Measurements from ENCODE around the gene DISC1.

The DISC1 gene

DNA sequence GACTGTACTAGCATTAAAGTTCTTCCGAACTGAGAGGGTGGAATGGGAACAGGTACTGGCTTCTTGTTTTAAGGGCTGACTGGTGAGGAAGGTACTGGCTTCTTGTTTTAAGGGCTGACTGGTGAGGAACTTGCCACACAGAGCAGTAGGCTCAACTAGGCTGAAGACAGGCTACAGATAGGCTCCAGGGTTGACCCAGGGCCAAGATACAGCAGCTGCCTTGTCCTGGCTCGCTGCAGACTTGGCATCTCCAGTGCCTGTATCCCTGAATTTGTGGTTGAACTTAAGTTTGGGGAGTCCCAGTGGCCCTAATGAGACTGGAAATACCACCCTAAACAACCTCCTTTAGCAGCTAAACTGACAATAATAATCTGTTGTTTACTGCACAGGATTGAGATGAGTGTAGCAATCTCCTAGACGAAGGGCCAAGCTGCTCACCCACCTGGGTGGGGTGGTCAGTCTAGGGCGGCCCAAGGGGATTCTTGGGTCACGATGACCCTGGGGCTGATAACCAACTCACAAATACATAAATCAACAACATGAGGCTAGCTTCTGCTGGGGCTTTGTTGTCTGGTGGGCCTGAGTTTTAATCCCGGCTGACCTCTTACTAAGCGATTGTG is 227.1 kb downstream of the DISC1 start:
- CTCF ChIA-PET: interaction anchor here (0.7 kb wide), 1 partner anchor 779 kb away, joined by 3 read pairs; no protein-coding TSS in a partner anchor
- DNase-seq (ENCODE audit: extremely low spot score): no peak
- POLR2A ChIA-PET: no interaction called here
- TF ChIP-seq NFRKB (IDR thresholded peaks at IDR 0.05): no peak
- TF ChIP-seq FOXA1 (IDR thresholded peaks at IDR 0.05): no peak
- TF ChIP-seq, protein P1, sequence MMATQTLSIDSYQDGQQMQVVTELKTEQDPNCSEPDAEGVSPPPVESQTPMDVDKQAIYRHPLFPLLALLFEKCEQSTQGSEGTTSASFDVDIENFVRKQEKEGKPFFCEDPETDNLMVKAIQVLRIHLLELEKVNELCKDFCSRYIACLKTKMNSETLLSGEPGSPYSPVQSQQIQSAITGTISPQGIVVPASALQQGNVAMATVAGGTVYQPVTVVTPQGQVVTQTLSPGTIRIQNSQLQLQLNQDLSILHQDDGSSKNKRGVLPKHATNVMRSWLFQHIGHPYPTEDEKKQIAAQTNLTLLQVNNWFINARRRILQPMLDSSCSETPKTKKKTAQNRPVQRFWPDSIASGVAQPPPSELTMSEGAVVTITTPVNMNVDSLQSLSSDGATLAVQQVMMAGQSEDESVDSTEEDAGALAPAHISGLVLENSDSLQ (IDR thresholded peaks at IDR 0.05): no peak
- TF ChIP-seq ELF4 (IDR thresholded peaks at IDR 0.05): no peak
- no peak for TF ChIP-seq SP1 (IDR thresholded peaks at IDR 0.05)
- no peak for TF ChIP-seq FOXK2 (IDR thresholded peaks at IDR 0.05)
- TF ChIP-seq ZNF384 (IDR thresholded peaks at IDR 0.05): no peak
- no peak for TF ChIP-seq FOXM1 (IDR thresholded peaks at IDR 0.05; ENCODE audit: borderline replicate concordance)
- no peak for TF ChIP-seq TARDBP (IDR thresholded peaks at IDR 0.05)
- no peak for TF ChIP-seq LEF1 (IDR thresholded peaks at IDR 0.05; ENCODE audit: borderline replicate concordance)
- no peak for TF ChIP-seq L3MBTL2 (conservative IDR thresholded peaks at IDR 0.05)
- TF ChIP-seq ARNT (IDR thresholded peaks at IDR 0.05): no peak
- no peak for TF ChIP-seq CTBP1 (IDR thresholded peaks at IDR 0.05; ENCODE audit: borderline replicate concordance)
- TF ChIP-seq HDGF (IDR thresholded peaks at IDR 0.05; ENCODE audit: borderline replicate concordance): no peak
- TF ChIP-seq BHLHE40 (IDR thresholded peaks at IDR 0.05; ENCODE audit: borderline replicate concordance): no peak
- TF ChIP-seq SUZ12 (IDR thresholded peaks at IDR 0.05): no peak

GRCh38 chr1:231855361-231855760 is 228.8 kb downstream of the DISC1 start:
- DNase-seq (ENCODE audit: extremely low spot score): no peak
- CTCF ChIA-PET: interaction anchor here (1.0 kb wide), 1 partner anchor 10 kb away, joined by 3 read pairs; no protein-coding TSS in a partner anchor
- TF ChIP-seq SP1 (IDR thresholded peaks at IDR 0.05) (no peak), ELF4 (IDR thresholded peaks at IDR 0.05) (no peak), FOXM1 (IDR thresholded peaks at IDR 0.05; ENCODE audit: borderline replicate concordance) (no peak), ARNT (IDR thresholded peaks at IDR 0.05) (no peak), ZNF384 (IDR thresholded peaks at IDR 0.05) (no peak), BHLHE40 (IDR thresholded peaks at IDR 0.05; ENCODE audit: borderline replicate concordance) (no peak), LEF1 (IDR thresholded peaks at IDR 0.05; ENCODE audit: borderline replicate concordance) (no peak), FOXK2 (IDR thresholded peaks at IDR 0.05) (no peak), SUZ12 (IDR thresholded peaks at IDR 0.05) (no peak), L3MBTL2 (conservative IDR thresholded peaks at IDR 0.05) (no peak), NFRKB (IDR thresholded peaks at IDR 0.05) (no peak), FOXA1 (IDR thresholded peaks at IDR 0.05) (no peak), CTBP1 (IDR thresholded peaks at IDR 0.05; ENCODE audit: borderline replicate concordance) (no peak), TARDBP (IDR thresholded peaks at IDR 0.05) (no peak), HDGF (IDR thresholded peaks at IDR 0.05; ENCODE audit: borderline replicate concordance) (no peak)
- TF ChIP-seq, protein P1 (IDR thresholded peaks at IDR 0.05): no peak
- POLR2A ChIA-PET: no interaction called here

DNA sequence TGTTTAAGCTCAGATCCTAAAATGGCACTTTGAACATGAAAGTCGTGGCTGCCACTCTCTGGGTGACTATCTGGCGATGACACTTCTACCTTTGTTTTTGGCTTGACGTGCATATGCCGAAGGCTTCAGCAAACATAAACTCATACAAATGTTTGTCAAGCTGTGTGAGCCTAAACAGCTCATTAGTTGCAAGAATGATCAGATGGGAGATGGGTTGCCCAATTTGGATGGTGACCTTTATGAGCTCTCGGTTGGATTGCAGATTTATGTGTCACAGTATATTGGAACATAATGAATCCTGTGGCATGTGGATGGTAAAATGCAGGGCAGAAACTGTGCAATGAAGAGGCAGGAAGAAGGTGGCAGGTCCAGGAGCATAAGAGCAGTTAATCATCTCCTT is 229.3 kb downstream of the DISC1 start:
- TF ChIP-seq TARDBP (IDR thresholded peaks at IDR 0.05) (no peak), FOXK2 (IDR thresholded peaks at IDR 0.05) (no peak), ZNF384 (IDR thresholded peaks at IDR 0.05) (no peak), BHLHE40 (IDR thresholded peaks at IDR 0.05; ENCODE audit: borderline replicate concordance) (no peak), HDGF (IDR thresholded peaks at IDR 0.05; ENCODE audit: borderline replicate concordance) (no peak), SP1 (IDR thresholded peaks at IDR 0.05) (no peak), L3MBTL2 (conservative IDR thresholded peaks at IDR 0.05) (no peak), FOXA1 (IDR thresholded peaks at IDR 0.05) (no peak), ARNT (IDR thresholded peaks at IDR 0.05) (no peak), ELF4 (IDR thresholded peaks at IDR 0.05) (no peak)
- no peak for DNase-seq (ENCODE audit: extremely low spot score)
- CTCF ChIA-PET: interaction anchor here (1.0 kb wide), 1 partner anchor 10 kb away, joined by 3 read pairs; no protein-coding TSS in a partner anchor
- POLR2A ChIA-PET: no interaction called here

GRCh38 chr1:231856426-231856825 is 229.8 kb downstream of the DISC1 start:
- CTCF ChIA-PET: no interaction called here
- no peak for DNase-seq (ENCODE audit: extremely low spot score)
- TF ChIP-seq ARNT (IDR thresholded peaks at IDR 0.05) (no peak), CTBP1 (IDR thresholded peaks at IDR 0.05; ENCODE audit: borderline replicate concordance) (no peak), FOXM1 (IDR thresholded peaks at IDR 0.05; ENCODE audit: borderline replicate concordance) (no peak), FOXA1 (IDR thresholded peaks at IDR 0.05) (no peak), HDGF (IDR thresholded peaks at IDR 0.05; ENCODE audit: borderline replicate concordance) (no peak), SP1 (IDR thresholded peaks at IDR 0.05) (no peak), L3MBTL2 (conservative IDR thresholded peaks at IDR 0.05) (no peak)
- TF ChIP-seq, protein P1 (IDR thresholded peaks at IDR 0.05): no peak
- POLR2A ChIA-PET: no interaction called here

DNA sequence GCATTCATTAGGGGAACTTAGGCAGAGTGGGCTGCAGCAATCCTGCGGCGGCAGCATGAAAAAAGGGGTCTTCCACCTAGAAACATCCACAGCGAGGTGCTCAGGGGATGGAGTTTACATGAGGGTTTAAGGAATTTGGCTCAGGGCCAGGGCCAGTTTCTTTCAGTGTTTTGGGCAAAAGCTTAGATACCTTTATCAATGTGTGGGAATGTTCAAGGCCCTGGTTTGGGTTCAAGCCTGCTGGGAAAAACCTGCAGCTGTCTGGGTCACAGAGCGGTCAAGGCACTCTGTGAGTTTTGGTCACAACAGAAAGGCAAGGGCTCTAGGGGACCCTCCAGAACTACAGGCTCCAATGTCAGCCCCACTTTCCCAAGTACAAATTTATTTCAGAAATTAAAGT is 230.3 kb downstream of the DISC1 start:
- CTCF ChIA-PET: no interaction called here
- POLR2A ChIA-PET: no interaction called here

More for the DNA sequence above, 230.3 kb downstream of the DISC1 start:
- no peak for DNase-seq (ENCODE audit: extremely low spot score)
- no peak for TF ChIP-seq TARDBP (IDR thresholded peaks at IDR 0.05)
- no peak for TF ChIP-seq FOXA1 (IDR thresholded peaks at IDR 0.05)
- TF ChIP-seq, protein P1 (IDR thresholded peaks at IDR 0.05): no peak
- no peak for TF ChIP-seq ARNT (IDR thresholded peaks at IDR 0.05)
- TF ChIP-seq FOXM1 (IDR thresholded peaks at IDR 0.05; ENCODE audit: borderline replicate concordance): no peak
- no peak for TF ChIP-seq CTBP1 (IDR thresholded peaks at IDR 0.05; ENCODE audit: borderline replicate concordance)
- no peak for TF ChIP-seq FOXK2 (IDR thresholded peaks at IDR 0.05)
- no peak for TF ChIP-seq NFRKB (IDR thresholded peaks at IDR 0.05)
- TF ChIP-seq BHLHE40 (IDR thresholded peaks at IDR 0.05; ENCODE audit: borderline replicate concordance): no peak
- no peak for TF ChIP-seq L3MBTL2 (conservative IDR thresholded peaks at IDR 0.05)
- no peak for TF ChIP-seq LEF1 (IDR thresholded peaks at IDR 0.05; ENCODE audit: borderline replicate concordance)
- no peak for TF ChIP-seq ZNF384 (IDR thresholded peaks at IDR 0.05)
